HG03045 (cell line): Measurements from ENCODE around the gene FIGNL1.
A peak's percentile ranks its signal among the peaks of the same experiment; 100 is the strongest.

Experiments used
- ATAC-seq: cut with Tn5 transposase; IDR thresholded peaks from one replicate; pipeline ENCODE4 v1.9.1; 2021; ENCODE audit warnings: mild to moderate bottlenecking, moderate library complexity; ENCODE audit not compliant: unreplicated experiment

Gene FIGNL1

DNA sequence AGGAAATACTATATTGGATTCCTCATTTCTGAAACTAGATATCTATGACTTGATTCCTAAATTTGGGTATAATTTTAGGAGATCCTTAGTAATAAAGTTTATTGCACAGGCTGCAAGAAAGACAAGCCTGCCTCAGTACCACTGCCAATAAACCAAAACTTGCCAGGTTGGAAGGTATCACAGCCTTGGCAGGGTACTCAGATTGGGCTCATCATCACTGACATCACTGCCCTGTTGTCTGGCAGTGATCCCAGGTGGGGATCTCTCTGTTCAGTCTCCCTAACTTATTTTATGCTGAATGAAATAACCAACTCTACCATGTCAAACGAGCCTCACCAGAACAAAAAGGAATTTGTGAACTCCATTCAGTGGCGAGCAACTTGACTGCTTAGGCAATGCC is 18.8 kb downstream of the FIGNL1 start:
- ATAC-seq, result no peak

DNA sequence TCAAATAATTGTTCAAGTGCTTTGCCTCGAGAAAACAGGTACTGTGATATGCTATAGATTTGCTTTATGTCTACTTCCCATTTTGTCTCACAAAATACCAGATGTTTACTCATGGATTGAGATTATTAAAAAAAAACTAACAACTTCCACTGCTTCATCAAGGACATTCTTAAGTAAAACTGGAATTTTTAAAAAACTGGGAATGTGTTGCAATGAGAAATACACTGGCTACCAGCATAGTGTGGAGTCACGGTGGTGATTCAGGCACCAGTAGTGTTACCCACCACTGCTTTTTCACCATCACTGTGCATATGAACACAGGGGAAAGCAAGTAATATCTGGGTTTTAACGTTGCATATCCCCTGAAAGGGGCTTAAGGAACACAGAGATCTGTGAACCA is 21.2 kb downstream of the FIGNL1 start:
- ATAC-seq, result no peak

DNA sequence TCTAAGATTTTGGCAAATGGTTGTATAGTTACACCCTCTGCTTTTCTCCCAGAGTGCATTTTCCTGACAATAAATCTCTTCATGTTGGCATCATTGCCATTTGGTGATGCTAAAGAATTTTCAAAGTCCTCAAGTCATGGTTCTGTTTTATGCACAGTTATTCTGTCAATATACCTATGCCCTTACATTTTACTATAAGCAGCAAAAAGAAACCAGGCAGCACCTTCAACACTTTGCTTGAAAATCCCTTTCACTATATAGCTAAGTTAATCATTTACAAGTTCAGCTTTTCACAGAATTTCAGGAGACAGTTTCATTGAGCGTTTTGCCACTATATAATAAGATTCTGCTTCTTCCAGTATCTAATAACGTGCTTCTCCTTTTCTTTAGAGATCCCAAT is 22.6 kb downstream of the FIGNL1 start:
- no peak for ATAC-seq

DNA sequence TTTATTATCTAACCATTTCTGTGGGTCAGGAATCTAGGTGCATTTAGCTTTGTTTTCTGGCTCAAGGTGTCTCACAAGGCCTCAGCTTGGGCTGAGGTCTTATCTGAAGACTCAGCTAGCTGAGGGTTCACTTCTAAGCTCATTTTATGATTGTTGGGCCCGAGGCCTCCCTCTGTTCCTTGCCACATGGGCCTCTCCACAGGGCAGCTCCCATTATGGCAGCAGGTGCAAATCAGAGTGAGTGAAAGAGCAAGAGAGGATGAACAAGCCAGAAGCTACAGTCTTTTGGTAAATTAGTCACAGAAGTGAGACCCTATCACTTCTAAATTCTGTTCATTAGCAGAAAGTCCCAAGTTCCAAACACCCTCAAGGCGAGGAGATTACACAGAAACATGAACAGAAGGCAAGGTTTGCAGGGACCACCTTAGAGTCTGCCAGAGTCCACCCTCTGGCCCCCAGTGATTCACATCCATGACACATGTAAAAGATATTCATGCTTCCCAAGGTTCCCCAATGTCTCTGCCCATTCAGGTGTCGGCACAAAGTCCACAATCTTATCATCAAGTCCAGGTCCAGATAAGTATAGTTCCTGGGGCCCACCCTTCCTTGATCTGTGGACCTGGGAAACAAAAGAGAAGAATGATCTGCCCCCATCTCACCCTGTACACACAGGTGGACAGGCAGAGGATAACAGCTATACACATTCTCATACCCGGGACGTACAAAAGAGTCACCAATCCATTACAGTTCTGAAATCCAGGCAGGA is 23.7 kb downstream of the FIGNL1 start:
- no peak for ATAC-seq

DNA sequence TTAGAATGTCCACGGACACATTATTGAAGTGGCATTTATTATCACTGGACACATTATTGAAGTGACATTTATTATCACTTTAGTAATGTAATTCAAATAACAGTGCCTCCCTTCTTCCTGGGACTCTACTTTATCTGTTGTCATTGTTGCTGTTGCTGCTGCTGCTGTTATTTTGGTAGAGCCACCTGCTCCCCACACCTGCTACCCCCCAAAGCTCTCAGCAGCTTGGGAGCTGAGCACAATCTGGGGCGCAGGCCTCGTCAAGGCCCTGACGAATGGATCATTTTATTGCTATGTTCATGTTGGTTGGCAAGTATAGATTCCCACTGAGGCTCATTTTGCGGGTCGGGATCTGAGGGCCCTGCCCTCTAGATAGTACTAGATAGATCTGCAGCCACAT is 24.8 kb downstream of the FIGNL1 start:
- no peak for ATAC-seq

DNA sequence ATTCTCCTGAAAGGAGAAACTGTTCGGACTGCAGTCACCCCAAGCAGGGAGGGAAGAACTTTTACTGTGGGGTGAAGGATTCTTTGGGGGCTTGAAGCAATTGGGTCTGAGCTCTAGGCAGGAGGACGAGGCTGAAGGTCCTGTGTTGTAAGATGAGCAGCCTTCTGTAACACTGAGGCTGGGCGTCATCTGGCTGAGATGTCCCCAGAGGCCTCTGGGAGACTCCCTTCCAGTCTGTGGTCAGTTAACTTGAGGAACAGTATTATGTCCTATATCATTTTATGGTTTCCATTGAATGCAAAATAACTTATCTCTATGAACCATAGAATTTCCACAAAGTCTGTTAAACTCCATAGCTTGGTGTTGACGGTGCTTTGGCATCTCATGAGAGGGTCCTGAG is 26.3 kb downstream of the FIGNL1 start:
- ATAC-seq, result no peak

DNA sequence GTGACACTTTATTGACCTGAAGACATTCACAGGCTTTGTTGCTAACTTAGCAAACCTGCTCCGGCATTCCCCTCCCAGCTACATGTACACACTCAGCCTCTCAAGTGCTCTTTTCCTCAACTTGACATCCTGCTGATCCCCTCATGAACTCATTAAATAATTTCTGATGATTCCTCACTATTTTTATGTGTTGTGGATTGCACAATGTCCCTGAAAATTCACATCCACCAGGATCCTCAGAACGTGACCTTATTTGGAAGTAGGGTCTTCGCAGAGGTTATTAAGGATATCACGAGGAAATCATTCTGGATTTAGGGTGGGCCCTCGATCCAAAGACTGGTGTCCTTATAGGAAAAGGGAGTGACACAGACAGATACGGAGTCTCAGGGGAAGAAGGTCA is 27.3 kb downstream of the FIGNL1 start:
- no peak for ATAC-seq

DNA sequence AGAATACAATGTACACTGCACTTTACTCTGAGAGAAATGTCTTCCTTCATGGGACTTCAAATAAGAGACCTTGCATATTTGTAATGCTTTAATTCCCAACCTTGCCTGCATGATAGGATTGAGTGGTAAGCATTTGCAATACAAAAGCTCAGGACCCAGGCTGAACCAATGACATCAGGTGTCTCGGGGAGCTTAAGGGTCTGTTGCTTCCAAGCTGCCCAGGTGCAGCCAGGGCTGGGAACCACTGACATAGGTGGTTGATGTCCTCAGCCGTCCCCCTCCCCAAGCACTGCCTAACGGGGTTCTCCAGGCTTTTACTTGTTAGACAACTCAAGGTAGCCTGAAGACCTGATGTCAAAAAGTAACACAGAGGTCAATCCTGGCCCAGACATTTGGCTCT is 29.1 kb downstream of the FIGNL1 start:
- no peak for ATAC-seq

DNA sequence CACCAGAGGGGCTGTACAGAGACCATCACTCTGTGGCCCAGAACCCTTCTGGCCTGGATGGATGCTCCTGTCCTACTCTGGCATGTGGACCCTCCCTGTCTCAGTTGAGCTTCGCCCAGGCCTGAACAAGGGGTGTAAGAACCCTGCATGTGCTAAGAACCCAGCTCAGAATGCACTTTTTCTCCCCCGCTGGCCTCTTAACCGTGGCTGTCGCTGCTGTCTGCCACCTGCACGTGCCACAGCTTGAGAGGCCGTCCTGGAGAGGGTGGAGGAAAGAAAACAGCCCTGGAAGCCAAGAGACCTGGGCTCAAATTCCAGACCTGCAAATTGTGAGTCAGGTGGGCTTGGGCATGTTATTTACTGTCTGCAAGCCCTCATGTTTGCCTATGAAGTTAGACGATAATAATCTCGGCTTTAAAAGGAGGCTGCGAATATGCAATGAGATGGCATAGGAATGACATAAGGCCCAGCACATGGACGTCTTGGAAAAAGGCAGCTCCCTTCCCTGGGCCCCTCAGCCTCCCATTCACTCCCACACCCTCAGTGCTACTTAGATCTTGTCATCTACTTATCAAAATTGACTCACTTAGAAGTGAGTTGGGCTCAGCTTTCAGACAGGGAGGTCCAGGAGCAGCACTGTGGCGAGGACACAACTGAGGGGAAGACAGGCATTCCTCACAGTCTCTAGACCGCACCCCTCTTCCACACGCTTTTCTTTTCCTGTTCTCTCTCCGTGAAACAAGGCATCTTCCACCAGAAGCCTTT is 31.4 kb downstream of the FIGNL1 start:
- ATAC-seq, result no peak

DNA sequence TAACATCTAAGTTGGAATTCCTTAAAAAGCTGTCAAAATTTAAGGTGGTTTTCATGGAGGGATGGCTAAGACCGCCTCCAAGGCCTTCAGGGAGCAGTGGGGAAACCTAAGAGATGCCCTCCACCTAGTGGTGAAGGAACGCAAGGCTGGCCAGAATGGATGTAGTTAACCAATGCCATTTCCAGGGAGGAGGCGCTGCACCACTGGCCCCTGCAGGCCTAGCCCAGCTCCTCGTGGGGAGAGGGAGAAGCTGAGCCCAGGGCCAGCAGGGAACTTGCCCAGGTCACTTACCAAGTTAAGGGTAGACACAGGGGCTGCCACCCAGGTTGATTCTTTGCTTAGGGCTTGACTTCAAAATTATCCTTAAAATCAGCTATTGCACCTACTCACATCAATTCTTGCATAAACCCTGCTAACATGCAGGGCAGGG is 32.0 kb downstream of the FIGNL1 start:
- peak; percentile 89 for ATAC-seq

DNA sequence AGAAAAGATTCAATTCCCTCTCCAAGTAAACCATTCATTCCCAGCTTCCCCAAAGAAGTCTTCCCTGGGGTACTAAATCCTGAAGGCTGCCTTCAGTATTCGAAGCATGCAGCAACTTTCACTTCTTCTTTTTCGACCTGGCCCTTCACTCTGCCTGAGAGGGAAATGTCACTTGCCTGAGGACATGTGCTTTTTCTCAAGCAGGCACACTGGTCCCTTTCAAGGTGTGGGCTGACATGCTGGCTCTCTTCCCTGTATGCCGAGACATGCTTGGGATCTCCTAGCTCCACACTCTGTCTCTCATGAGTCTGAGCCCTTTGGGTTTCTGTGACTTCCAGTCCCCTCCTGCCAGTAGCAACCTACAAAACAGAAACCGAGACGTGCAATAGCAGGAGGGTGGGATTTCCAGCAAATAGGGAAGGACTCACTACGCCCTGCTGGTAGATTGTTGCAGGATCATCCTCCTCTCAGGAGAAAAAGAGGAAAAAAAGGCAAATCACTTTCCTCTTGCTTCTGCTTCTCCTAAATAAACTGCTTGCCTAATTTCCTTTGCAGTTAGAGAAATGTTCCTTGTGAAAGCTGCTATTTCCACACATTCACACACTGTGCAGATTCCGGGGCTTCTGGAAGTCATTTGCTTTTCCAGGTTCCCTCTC is 33.5 kb downstream of the FIGNL1 start:
- peak; percentile 67 for ATAC-seq

DNA sequence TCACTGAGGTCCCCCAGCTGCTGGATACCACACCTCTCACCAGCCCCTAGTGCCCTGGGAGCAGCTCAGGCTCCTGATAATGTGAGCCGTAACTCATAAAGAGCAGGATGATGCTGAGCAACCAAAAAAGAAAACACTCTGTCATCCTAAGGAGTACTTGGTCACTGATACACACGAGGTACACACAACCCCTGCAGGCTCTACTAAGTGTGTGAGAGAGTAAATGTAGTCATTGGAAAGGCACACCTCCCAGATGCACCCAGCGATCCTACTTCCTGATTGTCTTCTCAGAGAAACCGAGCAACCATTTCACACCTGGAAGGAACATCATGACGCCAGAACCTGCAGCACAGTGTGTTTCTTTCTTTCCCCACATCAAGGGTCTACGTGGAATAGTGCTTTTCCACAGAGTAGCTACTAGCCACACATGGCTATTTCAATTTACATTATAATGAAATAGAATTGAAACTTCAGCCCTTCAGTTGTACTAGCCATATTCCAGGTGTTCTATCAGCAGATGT is 34.2 kb downstream of the FIGNL1 start:
- ATAC-seq, result no peak

DNA sequence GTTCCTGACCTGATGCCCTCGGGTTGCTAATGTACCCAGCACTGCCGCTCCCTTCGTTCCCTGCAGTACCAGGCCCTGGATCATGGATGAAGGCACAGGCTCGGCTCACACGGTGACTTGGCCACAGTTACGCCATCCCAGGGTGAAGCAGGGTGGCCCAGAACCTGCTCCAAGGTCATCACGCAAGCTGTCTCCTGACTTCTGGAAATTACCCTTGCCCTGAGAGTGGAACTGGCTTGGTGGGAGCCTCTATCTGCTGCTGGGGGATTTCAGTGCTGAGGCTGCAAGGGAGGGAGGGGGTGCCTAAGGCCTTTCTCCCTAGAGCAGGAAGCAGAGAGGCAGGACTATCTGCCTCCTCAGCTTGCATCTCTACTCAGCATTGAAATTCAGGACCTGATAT is 36.6 kb downstream of the FIGNL1 start:
- no peak for ATAC-seq

DNA sequence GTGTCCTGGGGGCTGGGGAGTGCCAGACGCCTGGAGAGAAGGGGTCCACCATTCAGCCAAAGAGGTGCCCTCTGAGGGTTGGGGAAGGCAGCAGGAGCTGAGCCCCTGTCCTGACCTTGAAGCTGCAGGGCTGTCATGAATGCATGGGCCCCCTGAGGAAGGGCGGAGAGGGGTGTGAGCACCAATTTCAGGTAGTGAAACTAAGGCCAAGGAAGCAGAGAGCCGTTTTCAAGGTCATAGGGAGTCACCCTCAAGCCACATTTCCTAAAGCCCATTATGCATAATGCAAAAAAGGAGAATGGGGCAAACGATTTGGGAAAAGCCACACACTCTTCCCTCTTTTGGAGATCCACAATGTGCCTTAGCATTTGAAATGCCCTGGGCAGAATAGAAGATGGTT is 37.2 kb downstream of the FIGNL1 start:
- no peak for ATAC-seq

DNA sequence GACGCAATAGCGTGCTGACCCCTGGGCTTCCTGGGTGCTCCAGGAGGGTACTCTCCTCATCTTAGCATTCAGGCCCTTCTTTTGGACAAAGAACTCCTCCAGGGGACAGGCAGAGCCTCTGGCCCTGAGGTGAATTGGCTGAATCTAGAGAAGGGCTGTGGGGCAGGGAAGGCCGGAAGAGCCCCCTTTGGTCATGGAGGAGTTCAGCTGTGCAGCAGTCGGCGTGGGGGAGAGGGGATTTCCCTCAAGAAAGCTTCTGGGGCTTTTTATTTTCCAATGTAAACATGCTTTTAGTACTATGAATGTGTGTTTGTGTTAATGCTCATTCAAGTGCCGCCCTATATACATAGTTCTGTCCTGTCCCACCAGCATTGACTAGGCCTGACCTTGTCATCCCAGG is 38.8 kb downstream of the FIGNL1 start:
- ATAC-seq, result peak; percentile 30

DNA sequence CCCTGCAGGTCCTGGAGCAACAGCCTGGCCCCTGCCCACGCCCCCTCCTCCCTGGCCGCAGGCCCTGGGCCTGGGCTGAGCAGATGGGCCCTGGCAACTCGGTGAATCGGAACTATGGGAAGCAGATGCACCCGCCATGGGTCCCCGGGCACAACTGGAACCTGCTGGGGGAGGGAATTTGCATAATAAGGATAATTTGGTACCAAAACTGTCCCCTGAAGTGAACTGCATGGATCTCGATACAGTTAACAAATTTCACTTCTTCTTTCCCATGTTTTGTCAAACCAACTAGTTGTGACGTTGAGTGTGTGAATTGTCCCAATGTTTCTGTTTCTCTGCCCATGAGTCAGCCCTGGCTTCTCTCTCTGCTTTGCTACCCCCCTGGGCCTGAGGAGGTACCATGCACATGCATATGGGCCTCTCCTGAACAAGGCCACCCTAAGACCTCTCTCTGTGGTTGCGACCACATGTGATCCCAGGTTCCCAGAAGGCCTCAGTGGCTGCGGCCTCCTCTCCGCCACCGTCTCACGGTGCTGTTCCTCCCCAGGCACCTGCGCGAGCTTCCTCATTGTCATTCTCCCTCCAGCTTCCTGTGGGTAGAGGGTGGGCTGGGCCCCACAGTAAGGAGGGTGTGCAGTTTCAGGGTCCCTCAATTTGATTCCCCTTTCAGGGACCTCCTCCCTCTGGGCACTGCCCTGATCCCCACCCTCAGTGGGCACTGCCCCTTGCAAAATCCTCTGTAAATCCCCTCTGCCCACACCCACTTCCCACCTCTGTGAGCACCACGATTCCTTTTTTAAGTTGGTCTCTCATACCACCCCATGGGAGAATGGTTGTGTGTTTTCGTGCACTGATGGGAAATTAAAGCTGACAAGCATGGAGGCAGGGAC is 40.0 kb downstream of the FIGNL1 start:
- peak; percentile 58 for ATAC-seq

DNA sequence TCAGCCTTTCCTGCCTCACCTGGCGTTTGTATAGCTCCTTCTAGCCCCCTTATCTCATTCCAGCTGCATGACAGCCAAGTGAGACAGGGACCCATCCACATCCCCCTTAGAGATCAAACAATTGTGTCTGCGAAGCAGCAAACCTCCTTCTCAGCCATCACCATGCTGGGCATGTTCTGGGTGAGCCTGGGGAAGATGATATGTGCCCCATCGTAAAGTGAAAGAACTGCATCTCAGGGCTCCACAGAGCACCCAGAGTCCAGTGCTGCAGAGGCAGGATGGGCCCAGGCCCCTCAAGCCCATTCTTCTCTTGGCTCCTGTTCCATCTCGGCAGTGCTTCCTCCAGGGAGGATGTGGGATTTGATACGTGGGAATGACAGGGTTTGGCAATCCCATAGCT is 43.2 kb downstream of the FIGNL1 start:
- no peak for ATAC-seq

DNA sequence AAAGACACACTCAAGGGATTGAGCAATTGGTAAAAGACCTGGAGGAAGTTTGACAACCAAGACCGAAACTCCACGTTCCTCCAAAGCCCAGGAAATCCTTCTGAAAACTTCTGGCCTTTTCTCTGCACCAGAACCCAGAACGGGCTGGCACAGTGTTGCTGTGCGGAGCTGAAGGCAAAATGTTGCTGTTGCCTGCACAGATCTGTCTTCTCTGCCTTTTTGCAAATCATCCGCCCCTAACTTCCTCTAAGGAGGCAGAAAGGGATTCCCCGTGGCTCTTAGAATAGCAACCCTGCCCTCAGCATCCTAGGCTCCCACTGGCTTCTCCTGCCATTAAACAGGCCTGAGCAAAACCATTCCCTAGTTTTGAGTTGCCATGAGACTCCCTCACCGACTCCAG is 44.9 kb downstream of the FIGNL1 start:
- ATAC-seq, result no peak

DNA sequence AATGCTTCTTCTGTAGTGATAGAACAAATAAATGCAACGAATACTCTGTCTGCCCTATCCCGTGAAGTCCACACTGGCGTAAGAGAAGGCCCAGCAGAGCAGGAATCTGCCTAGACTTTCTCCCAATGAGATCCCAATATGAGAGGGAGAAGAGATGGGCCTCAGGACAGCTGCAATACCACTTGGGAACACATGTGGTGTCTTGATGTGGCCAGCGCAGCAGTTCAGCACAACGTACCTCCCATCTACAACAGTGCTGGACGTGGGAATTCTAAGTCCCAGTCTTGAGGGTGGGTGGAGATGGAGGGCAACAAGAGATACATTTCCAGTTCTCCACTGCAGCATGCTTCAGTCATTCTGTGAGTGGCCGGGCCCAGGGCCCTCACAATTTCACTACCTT is 45.8 kb downstream of the FIGNL1 start:
- ATAC-seq, result no peak

DNA sequence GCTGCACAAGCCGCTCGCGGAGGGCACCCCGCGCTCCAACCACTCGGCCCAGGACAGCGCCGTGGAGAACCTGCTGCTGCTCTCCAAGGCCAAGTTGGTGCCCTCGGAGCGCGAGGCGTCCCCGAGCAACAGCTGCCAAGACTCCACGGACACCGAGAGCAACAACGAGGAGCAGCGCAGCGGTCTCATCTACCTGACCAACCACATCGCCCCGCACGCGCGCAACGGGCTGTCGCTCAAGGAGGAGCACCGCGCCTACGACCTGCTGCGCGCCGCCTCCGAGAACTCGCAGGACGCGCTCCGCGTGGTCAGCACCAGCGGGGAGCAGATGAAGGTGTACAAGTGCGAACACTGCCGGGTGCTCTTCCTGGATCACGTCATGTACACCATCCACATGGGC is 50.0 kb downstream of the FIGNL1 start:
- no peak for ATAC-seq

DNA sequence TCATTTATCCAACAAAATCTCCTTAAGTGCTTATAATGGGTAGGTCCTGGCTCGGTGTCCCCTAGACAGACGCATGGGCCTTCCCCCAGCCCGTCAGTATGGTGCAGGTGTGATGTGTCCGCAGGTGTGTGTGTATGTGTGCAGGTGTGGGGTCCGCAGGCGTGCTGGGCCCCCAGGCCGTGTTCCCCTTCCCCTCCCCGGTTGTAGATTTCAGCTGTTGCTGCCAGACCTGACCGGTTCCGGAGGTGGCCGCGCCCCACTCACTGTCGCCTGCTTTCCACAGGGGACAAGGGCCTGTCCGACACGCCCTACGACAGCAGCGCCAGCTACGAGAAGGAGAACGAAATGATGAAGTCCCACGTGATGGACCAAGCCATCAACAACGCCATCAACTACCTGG is 50.5 kb downstream of the FIGNL1 start:
- ATAC-seq, result no peak
